ENCODE measurements around the gene DGLUCY. TPM values are rescaled to one million over a fixed set of nuclear protein-coding genes. Genes with fewer than 3 reads are reported as not detected.
"Not testable (repeated sequence)": the region's sequence is repeated elsewhere in the genome, so short reads cannot be mapped to it uniquely, and the experiment has no call there.

The DGLUCY gene
- total RNA-seq, 2 donors from 2014 or later, result 73.8 to 88.7 TPM

DNA sequence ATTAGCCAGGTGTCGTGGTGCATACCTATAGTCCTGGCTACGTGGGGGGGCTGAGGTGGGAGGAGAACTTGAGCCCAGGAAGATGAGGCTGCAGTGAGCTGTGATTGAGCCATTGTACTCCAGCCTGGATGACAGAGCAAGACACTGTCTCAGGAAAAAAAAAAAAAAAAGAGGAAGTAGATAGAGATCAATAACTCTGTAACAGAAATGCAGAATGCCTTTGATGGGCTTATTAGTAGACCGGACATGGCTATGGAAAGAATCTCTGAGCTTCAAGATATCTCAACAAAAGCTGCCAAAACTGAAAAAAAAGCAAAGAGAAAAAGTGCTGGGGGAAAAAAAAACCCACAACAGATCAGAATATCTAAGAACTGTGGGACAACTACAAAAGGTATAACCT lies 93.1 kb downstream of the DGLUCY start:
- Mint-ChIP-seq H3K36me3 (ENCODE audit: low read depth) (peaks cover 98% of the 10 kb centered on the region), H3K27me3 (no peaks in the 10 kb centered on the region), H3K4me1 (peaks cover 15% of the 10 kb centered on the region), H3K27ac (no peak overlapping the region), H3K9me3 (no peaks in the 10 kb centered on the region), H3K4me3 (no peak overlapping the region)
- ATAC-seq (replicated peaks), result no peak

DNA sequence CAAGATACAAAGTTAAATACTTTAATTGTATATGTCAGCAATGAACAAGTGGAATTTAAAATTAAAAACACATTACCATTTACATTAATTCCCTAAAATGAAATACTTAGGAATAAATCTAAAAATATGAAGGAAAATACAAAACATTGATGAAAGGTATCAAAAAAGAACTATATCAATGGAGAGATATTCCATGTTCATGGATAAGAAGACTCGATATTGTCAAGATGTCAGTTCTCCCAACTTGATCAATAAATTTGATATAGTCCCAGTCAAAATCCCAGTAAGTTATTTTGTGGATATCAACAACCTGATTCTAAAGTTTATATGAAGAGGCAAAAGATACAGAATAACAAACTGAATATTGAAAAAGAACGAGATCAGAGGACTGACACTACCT lies 97.1 kb downstream of the DGLUCY start:
- Mint-ChIP-seq H3K27ac (no peak overlapping the region), H3K4me1 (peaks cover 14% of the 10 kb centered on the region), H3K9me3 (no peaks in the 10 kb centered on the region), H3K4me3 (no peak overlapping the region), H3K36me3 (ENCODE audit: low read depth) (peaks cover 80% of the 10 kb centered on the region), H3K27me3 (no peaks in the 10 kb centered on the region)
- ATAC-seq (replicated peaks), result no peak

DNA sequence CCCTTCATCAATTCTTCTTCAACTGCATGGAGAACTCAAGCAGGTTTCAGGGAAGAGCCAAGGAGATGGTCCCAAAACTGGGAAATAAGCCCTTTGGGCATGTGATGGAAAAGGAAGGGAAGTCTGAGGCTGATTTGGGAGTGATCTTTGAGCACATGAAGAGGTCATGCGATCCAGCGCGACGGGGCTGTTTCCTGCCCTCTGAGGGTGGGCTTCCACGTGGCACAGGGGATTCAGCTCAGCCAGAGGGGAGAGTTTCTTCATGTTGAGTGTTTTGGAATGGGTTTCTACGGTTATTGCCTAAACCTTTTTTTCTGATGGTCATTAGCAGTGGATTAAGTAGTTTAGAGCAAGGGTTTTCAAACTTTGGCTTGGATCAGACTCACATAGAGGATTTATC lies 100.4 kb downstream of the DGLUCY start:
- Mint-ChIP-seq H3K27ac (peak overlapping the region; percentile 29), H3K4me1 (peaks cover 14% of the 10 kb centered on the region), H3K4me3 (no peak overlapping the region), H3K36me3 (ENCODE audit: low read depth) (peaks cover 64% of the 10 kb centered on the region), H3K27me3 (no peaks in the 10 kb centered on the region), H3K9me3 (no peaks in the 10 kb centered on the region)
- ATAC-seq (replicated peaks), result no peak

DNA sequence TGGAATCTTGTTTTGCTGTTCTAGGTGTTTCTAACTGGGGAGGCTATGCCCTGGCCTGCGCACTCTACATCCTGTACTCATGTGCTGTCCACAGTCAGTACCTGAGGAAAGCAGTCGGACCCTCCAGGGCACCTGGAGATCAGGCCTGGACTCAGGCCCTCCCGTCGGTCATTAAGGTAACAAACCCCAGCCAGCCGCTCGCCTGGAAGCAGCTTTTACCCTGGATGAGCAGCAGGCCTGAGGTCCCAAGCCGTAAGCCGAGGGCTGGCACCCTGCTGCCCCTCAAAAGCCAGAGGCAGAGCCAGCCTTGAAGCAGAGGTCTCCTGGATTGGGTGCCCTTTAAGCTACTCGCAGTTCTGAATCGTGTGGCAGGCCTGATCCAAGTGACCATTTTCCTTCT lies 101.5 kb downstream of the DGLUCY start:
- peaks cover 58% of the 10 kb centered on the region for H3K36me3 Mint-ChIP-seq (ENCODE audit: low read depth)
- H3K27ac Mint-ChIP-seq, result peak overlapping the region; percentile 76
- no peak overlapping the region for H3K4me3 Mint-ChIP-seq
- H3K4me1 Mint-ChIP-seq, result peaks cover 9% of the 10 kb centered on the region
- no peaks in the 10 kb centered on the region for H3K9me3 Mint-ChIP-seq
- no peak for ATAC-seq (replicated peaks)
- H3K27me3 Mint-ChIP-seq, result no peaks in the 10 kb centered on the region

- Mint-ChIP-seq H3K36me3 (ENCODE audit: low read depth) (peaks cover 52% of the 10 kb centered on the region), H3K27ac (no peak overlapping the region), H3K4me3 (no peak overlapping the region), H3K9me3 (no peaks in the 10 kb centered on the region), H3K4me1 (peaks cover 12% of the 10 kb centered on the region), H3K27me3 (no peaks in the 10 kb centered on the region)
- ATAC-seq (replicated peaks), result no peak
These were observed 102.9 kb downstream of the DGLUCY start for GRCh38 chr14:91216731-91217226.

GRCh38 chr14:91218014-91218413 lies 104.1 kb downstream of the DGLUCY start:
- H3K9me3 Mint-ChIP-seq, result no peaks in the 10 kb centered on the region
- ATAC-seq (replicated peaks), result no peak
- peaks cover 53% of the 10 kb centered on the region for H3K36me3 Mint-ChIP-seq (ENCODE audit: low read depth)
- peaks cover 20% of the 10 kb centered on the region for H3K4me1 Mint-ChIP-seq
- H3K27me3 Mint-ChIP-seq, result no peaks in the 10 kb centered on the region
- peak overlapping the region; percentile 65 for H3K27ac Mint-ChIP-seq
- H3K4me3 Mint-ChIP-seq, result no peak overlapping the region

DNA sequence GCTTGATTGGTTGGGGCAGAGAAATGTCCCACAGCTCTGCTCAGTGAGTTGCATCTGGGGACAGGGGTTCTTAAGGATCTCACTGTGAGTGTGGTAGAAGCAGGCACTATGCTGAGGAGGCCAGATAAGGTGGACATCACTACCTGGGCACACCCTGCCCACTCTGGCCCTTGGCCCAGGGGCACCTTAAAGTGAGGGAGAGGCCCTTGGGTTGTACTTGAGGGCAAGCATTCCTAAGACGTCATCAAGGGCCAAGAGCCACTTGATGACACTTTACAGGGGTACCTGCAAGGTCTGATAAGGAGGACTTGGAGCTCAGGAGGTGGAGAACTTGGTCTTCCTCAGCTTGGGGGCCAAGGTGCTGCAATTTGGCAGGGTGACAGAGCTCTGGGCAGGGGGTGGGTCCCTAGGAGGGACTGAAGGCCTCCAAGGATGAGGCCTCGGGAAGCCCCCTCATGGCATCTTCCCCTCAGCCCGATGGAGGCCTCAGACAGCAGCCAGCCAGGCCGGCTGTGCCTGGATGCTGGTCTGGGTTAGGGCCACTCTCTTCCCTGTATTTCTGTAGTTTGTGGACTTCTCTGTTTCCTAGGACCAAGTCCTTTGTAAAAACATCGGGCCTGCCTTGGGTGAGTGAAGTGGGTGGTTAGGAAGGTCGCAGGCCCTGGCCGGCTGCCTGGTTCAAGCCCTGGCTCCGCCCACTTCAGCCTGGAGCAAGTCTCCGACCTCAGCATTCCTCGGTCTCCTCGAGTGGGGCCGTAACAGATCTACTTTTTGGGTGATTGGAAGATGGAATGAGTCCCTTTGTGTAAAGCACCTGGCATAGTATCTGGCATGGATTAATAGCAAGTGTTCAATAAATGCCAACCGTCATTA lies 105.9 kb downstream of the DGLUCY start:
- Mint-ChIP-seq H3K4me3 (no peak overlapping the region), H3K27ac (peak overlapping the region; percentile 81)

GRCh38 chr14:91220581-91221000 lies 106.7 kb downstream of the DGLUCY start:
- no peak for ATAC-seq (replicated peaks)
- Mint-ChIP-seq H3K36me3 (ENCODE audit: low read depth) (peaks cover 53% of the 10 kb centered on the region), H3K4me1 (peaks cover 32% of the 10 kb centered on the region)

More for the DNA sequence above, 105.9 kb downstream of the DGLUCY start:
- Mint-ChIP-seq H3K4me1 (peaks cover 26% of the 10 kb centered on the region), H3K36me3 (ENCODE audit: low read depth) (peaks cover 50% of the 10 kb centered on the region), H3K9me3 (peaks cover 4% of the 10 kb centered on the region), H3K27me3 (no peaks in the 10 kb centered on the region)
- ATAC-seq (replicated peaks), result no peak

DNA sequence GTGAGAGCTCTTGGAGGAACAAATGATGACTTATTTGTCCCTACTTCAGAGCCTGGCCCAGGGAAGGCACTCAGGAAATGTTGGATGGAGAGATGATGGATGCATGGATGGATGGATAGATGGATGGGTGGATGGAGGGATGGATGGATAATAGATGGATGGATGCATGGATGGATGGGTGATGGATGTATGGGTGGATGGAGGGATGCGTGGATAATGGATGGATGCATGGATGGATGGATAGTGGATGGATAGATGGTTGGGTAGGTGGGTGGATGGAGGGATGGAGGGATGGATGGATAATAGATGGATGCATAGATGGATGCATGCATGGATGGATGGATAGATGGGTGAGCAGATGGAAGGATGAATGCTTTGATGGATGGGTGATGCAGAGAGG lies 107.4 kb downstream of the DGLUCY start:
- no peaks in the 10 kb centered on the region for H3K27me3 Mint-ChIP-seq
- peaks cover 4% of the 10 kb centered on the region for H3K9me3 Mint-ChIP-seq
- H3K4me3 Mint-ChIP-seq, result peak overlapping the region; percentile 17
- H3K27ac Mint-ChIP-seq, result peak overlapping the region; percentile 31
- peaks cover 51% of the 10 kb centered on the region for H3K36me3 Mint-ChIP-seq (ENCODE audit: low read depth)
- peaks cover 39% of the 10 kb centered on the region for H3K4me1 Mint-ChIP-seq
- ATAC-seq (replicated peaks), result no peak

More at GRCh38 chr14:91220581-91221000, 106.7 kb downstream of the DGLUCY start:
- Mint-ChIP-seq H3K27ac (peak overlapping the region; percentile 31), H3K9me3 (peaks cover 4% of the 10 kb centered on the region), H3K4me3 (peak overlapping the region; percentile 17), H3K27me3 (no peaks in the 10 kb centered on the region)

DNA sequence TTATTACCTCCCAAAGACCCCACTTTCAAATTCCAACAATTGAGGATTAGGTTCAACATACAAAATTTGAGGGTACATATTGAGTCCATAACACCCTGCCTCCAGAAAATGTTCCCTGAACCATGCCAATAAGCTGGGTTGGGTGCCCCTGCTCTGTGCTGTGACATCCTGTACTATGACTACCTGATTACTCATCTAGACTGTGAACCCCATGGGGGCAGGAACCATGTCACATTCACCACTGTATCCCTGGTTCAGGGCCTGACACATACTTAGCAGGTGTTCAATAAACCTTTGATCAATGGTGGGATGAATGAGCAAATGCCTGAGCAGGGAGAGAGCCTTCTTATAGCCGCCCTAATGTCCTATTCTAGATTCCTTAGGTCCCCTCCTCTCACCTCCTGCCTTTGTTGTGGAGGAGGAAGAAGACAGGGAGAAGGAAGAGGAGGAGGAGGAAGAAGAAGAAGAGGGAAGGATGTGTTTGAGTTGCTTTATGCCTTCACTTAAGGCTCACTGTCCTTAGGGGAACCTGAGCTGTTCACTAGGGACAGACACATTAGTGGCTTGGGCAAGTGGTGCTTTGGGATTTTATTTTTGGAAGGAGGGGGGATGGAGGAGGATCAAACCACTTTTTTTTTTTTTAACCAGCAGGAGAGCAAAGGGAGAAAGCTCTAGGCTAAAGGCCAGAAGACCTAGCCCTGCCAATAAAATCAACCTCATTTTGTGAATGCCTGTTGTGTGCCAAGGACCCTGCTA lies 109.3 kb downstream of the DGLUCY start:
- Mint-ChIP-seq H3K4me3 (peak overlapping the region; percentile 69), H3K36me3 (ENCODE audit: low read depth) (peaks cover 53% of the 10 kb centered on the region), H3K9me3 (peaks cover 4% of the 10 kb centered on the region), H3K27ac (peak overlapping the region; percentile 87), H3K27me3 (no peaks in the 10 kb centered on the region), H3K4me1 (peaks cover 57% of the 10 kb centered on the region)
- ATAC-seq (replicated peaks), result peak; percentile 91

- Mint-ChIP-seq H3K27me3 (no peaks in the 10 kb centered on the region), H3K4me1 (peaks cover 74% of the 10 kb centered on the region), H3K36me3 (ENCODE audit: low read depth) (peaks cover 57% of the 10 kb centered on the region), H3K4me3 (peak overlapping the region; percentile 82), H3K9me3 (peaks cover 4% of the 10 kb centered on the region), H3K27ac (peak overlapping the region; percentile 96)
- no peak for ATAC-seq (replicated peaks)
These were observed 111.2 kb downstream of the DGLUCY start for GRCh38 chr14:91225025-91225424.

DNA sequence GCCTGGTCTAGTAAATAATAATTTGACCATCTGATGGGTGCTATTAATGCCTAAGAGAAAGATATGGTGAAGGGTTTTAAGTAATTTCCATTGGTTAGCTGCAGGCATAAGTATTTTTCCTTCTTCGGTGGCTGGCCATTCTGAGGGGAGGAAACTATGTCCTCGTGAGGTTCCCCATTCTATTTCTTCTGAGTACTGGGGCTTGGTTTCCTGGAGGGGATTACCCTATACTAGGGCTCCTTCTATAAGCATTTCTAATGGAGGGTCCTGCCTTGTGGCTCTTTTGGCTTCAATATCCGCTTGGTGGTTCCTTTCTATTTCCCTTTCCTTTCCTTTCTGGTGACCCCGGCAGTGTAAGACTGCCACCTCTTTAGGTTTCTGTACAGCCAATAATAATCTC lies 112.5 kb downstream of the DGLUCY start:
- ATAC-seq (replicated peaks); H3K27me3 Mint-ChIP-seq; H3K9me3 Mint-ChIP-seq: not testable (repeated sequence)
- peak overlapping the region; percentile 96 for H3K27ac Mint-ChIP-seq
- H3K36me3 Mint-ChIP-seq (ENCODE audit: low read depth), result peaks cover 59% of the 10 kb centered on the region
- peak overlapping the region; percentile 82 for H3K4me3 Mint-ChIP-seq
- H3K4me1 Mint-ChIP-seq, result peaks cover 79% of the 10 kb centered on the region

GRCh38 chr14:91227183-91227628 lies 113.3 kb downstream of the DGLUCY start:
- H3K36me3 Mint-ChIP-seq (ENCODE audit: low read depth), result peaks cover 64% of the 10 kb centered on the region
- peaks cover 79% of the 10 kb centered on the region for H3K4me1 Mint-ChIP-seq
- H3K9me3 Mint-ChIP-seq, result peaks cover 9% of the 10 kb centered on the region
- peak overlapping the region; percentile 96 for H3K27ac Mint-ChIP-seq
- ATAC-seq (replicated peaks), result peak; percentile 3
- peak overlapping the region; percentile 82 for H3K4me3 Mint-ChIP-seq
- H3K27me3 Mint-ChIP-seq, result no peaks in the 10 kb centered on the region

DNA sequence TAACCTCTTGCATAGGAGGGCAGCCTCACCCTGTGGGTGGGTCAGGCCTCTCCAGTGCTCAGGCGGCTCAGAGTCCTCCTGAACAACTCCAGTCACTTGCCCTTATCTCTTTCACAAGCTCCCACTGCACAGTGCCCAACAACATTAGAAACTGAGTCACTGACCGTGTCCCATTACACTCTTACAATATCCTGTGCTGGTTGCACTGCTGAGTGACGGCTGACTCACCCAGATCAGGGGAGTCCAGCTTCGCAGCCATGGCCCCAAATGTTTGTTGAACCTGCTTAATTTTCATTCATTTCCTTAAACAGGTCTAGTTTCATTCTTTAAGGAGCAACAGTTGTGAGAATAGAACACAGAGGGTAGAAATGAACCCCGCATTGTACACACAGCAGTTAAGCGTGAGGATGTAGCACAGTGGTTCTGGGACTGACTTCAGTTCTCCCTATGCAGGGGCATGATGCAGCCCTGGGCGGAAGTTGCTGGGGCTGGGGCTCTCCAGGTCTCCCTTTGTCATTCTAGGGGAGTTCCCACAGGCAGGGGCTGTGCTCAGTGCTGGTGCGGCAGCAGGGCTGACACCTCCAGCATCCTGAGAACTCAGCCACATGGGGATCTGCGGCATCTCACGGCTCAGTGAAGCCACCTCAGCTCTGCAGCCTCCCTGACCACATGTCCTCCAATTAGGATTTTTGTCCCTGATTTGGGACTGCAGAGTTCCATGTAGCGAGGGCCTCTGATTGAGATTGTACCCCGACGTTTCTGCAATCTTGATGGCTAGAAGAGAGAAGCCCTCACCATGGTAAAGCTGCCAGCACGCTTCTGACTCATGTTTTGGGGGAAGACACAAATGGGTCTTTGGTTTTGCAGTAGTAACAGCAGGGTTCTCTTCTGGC lies 114.5 kb downstream of the DGLUCY start:
- Mint-ChIP-seq H3K27me3 (no peaks in the 10 kb centered on the region), H3K27ac (peak overlapping the region; percentile 96), H3K36me3 (ENCODE audit: low read depth) (peaks cover 62% of the 10 kb centered on the region), H3K4me1 (peaks cover 75% of the 10 kb centered on the region), H3K9me3 (peaks cover 6% of the 10 kb centered on the region), H3K4me3 (peak overlapping the region; percentile 82)
- peak; percentile 81 for ATAC-seq (replicated peaks)
